HG02623 (cell line): ENCODE data around the gene ABCC1.
"Not testable (repeated sequence)": the region's sequence is repeated elsewhere in the genome, so short reads cannot be mapped to it uniquely, and the experiment has no call there.

Source experiments
- ATAC-seq: cut with Tn5 transposase; IDR thresholded peaks from one replicate; pipeline ENCODE4 v1.9.1; 2021; ENCODE audit warnings: moderate library complexity; ENCODE audit not compliant: unreplicated experiment

The ABCC1 gene

GRCh38 chr16:15966836-15967546 lies 17.6 kb downstream of the ABCC1 start:
- no peak for ATAC-seq

DNA sequence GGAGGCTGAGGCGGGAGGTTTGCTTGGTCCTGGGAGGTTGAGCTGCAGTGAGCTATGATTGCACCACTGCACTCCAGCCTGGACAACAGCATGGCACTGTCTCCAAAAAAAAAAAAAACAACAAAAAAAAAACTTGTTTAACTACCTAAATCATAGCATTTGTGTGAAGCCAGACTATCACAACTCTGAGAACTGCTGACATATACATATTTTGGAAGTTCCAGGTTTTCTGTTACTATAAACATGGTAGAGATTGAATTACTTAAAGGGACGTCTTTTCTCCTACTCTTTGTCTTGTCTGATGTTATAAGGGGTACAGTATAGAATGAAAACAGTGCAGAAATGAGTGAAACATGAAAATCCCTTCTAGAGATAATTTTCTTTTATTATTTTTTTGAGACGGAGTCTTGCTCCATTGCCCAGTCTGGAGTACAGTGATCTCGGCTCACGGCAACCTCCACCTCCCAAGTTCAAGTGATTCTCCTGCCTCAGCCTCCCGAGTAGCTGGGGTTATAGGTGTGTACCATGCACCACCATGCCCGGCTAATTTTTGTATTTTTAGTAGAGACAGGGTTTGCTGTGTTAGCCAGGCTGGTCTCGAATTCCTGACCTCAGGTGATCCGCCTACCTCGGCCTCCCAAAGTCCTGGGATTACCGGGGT lies 18.4 kb downstream of the ABCC1 start:
- ATAC-seq = no peak

- ATAC-seq = no peak
Observed at GRCh38 chr16:15970202-15970601, 20.8 kb downstream of the ABCC1 start.

DNA sequence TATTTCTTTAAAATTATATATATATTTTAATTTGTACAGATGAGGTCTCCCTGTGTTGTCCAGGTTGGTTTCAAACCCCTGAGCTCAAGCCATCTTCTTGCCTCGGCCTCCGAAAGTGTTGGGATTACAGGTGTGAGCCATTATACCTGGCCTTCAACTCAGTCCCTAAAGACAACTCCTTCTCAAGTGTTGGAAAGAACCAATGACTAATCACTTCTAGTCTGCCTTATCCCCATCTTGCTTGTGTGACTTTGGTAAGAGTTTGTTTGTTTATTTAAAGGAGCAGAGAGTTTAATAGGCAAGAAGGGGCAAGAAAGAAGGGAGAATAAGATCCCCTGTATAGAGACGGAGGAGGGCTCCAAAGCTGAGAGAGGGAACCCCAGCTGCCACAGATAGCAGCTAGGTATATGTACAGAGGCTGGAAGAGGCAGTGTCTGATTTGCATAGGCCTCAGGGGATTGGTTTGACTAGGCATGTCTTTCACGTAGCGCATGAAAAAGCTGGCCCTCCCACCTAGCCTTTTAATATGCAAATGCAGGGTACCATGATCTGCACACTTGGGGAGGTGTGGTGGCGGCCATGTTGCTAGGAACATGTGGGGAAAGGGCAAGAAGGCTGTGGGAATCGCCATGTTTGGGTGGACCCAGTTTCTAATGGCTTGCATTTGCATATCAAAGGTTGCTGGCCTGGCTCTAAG lies 21.5 kb downstream of the ABCC1 start:
- ATAC-seq = no peak

DNA sequence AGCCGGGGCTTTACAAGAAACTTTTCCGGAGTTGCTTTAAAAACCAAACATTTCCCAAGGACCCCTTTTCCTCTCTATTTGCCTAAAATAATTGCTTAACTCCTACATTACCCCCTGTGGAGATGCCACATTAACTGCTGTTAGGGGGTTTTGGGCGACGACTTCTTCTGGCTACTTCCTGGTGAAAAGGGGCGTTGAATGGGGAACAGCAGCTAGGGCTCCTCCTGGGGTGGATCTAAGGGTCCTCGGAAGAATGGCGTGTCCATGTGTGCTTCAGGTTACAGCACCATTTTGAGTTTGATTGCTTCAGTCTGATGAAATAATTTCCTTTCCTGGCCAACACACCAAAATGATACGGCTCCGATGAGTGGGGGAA lies 22.0 kb downstream of the ABCC1 start:
- no peak for ATAC-seq

DNA sequence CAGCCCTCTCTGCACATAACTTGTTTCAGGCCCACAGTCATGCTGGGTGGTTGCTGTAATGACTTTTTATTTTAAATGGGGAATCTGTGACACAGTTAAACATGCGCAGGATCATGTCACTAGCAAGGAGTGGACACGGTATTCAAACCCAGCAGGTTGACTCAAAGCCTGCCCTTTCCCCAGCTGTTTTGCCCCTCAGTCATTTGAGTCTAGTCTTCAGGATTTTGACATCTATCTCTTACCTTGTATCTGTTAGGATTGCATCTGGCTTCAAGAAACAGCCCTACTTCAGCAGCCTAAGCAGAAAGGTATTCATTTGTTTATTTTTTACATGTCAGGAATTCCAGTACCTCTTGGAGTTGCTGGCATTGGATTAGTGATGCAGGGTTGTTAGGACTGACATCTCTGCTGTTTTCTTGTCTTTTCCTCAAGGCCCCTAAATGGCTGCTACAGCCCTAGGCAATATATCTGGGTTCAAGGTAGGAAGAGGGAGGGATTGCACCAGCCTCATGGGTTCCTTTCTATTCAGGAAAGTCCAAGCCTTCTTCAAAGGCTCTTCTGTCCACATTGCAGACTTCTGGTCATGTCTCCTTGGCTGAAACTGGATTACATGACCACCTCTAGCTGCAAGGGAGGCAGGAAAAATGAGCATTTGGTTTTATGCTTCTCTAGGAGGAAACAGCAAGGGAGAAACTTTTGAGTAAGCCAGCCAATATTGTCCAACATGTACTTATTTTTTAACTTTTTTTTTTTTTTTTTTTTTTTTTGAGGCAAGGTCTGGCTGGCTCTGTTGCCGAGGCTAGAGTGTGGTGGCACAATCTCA lies 22.8 kb downstream of the ABCC1 start:
- ATAC-seq = no peak

- ATAC-seq = no peak
Observed at GRCh38 chr16:15973421-15973820, 24.0 kb downstream of the ABCC1 start.

DNA sequence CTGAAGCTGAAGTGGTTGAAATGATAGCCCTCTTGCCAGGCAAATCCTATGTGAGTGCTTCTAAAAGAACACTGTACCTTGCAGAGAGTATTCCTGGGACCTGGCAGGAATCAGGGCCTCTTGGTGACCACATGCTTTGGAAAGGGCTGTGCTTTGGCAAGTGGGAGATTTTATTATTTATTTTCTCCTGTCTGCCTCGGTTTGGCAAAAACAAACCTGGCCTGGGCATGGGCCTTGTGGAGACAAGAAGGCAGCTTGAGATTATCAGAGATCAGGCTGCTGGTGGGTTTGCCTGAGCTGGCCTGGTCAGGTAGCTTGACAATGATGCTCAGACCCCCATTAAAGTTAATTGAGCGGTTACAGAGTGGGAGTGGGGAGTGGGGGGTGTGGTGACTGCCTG lies 24.6 kb downstream of the ABCC1 start:
- ATAC-seq = no peak

- ATAC-seq = no peak
Observed at GRCh38 chr16:15975172-15975571, 25.8 kb downstream of the ABCC1 start.

DNA sequence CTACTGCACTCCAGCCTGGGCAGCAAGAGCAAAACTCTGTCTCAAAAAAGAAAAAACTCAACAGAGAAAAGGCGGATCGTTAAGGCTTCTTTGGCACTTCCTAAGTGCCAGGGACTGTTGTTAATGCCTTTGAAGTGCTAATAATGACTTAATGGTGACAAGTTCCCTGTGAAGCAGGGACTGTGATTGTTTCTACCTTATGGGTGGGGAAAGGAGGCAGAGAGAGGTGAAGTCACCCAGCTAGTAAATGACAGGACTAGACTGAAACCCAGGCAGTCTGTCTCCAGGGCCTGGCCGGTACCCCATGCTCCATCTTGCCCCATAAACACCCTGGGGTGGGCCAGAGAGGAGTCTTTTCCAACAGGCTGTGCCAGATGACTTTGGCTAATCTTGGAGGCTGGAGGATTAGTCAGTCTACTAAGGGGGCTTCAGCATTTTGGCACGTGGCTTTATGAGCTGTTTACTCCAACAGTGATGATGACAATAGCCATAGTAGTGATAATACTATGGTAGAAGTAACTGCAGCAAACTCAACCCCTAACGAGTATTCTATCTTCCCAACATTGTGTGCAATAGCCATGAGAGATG lies 26.9 kb downstream of the ABCC1 start:
- no peak for ATAC-seq

GRCh38 chr16:15976929-15977637 lies 27.7 kb downstream of the ABCC1 start:
- ATAC-seq = no peak

DNA sequence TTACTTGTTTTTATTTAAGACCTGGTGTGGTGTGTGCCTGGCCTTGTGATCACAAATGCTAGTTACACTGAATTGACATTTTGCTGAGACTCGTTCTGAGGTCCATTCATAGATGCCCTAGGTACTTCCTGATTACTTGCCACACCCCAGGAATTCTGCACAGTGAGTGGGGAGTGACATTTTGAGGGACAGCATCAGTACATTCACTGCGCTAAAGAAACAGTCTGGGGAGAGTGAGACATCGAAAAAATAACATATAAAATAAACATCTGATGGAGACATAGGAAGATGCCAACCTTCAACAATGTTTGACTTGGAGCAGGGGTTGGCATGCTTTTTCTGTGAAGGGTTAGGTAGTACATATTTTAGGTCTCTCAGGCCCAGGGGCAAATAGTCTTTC lies 30.4 kb downstream of the ABCC1 start:
- ATAC-seq = no peak

DNA sequence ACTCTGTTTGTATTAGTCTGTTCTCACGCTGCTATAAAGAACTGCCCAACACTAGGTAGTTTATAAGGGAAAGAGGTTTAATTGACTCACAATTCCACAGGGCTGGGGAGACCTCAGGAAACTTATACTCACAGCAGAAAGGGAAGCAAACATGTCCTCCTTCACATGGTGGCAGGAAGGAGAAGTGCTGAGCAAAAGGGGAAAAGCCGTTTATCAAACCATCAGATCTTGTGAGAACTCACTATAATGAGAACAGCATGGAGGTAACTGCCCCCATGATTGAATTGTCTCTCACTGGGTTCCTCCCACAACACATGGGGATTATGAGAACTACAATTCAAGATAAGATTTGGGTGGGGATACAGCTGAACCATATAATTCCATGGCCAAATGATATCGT lies 30.9 kb downstream of the ABCC1 start:
- no peak for ATAC-seq

DNA sequence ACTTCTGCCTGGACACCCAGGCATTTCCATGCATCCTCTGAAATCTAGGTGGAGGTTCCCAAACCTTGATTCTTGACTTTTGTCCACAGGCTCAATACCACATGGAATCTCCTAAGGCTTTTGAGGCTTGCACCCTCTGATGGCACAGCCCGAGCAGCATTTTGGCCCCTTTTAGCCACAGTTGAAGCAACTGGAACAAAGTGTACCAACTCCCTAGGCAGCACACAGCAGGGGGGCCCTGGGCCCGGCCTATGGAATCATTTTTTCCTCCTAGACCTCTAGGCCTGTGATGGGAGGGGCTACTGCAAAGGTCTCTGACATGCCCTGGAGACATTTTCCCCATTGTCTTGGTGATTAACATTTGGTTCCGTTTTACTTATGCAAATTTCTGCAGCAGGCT lies 32.0 kb downstream of the ABCC1 start:
- ATAC-seq = no peak

GRCh38 chr16:15982194-15982915 lies 32.9 kb downstream of the ABCC1 start:
- ATAC-seq = not testable (repeated sequence)

DNA sequence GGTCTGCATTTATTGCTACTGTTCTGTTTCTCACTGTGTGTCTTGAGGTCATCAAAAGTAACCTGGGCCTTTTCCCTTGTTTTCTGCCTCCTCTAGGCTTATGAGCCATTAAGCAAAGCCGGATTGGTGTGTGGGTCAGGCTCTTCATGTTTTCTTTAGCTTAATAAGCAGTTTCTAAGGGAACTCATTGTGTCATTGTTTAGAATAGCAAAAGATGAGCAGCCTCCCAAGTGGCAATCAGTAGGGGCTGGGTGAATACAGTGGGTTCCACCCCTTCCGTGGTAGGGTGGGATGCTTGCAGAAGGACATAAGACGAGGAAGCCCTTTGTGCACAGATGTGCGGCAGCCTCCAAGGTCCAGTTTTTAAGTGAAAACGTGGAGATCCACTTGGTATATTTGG lies 34.5 kb downstream of the ABCC1 start:
- ATAC-seq = no peak

DNA sequence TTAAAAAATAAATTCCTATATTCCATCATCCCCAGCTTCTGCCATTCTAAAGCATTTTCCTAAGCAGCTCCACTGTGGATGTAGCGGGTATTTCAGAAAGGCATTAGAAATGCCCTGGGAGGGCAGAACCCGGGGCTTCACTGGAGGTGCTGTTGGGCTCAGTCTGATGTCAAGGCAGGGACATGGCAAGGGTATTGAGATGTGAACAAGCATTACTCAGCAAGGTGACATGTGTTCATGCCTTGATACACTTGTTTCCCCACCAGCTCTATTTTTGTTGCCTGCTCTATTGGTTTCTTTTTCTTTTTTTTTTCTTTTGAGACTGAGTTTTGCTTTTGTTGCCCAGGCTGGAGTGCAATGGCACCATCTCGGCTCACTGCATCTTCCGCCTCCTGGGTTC lies 35.7 kb downstream of the ABCC1 start:
- ATAC-seq = no peak

- no peak for ATAC-seq
Observed at GRCh38 chr16:15986261-15986660, 36.8 kb downstream of the ABCC1 start.

DNA sequence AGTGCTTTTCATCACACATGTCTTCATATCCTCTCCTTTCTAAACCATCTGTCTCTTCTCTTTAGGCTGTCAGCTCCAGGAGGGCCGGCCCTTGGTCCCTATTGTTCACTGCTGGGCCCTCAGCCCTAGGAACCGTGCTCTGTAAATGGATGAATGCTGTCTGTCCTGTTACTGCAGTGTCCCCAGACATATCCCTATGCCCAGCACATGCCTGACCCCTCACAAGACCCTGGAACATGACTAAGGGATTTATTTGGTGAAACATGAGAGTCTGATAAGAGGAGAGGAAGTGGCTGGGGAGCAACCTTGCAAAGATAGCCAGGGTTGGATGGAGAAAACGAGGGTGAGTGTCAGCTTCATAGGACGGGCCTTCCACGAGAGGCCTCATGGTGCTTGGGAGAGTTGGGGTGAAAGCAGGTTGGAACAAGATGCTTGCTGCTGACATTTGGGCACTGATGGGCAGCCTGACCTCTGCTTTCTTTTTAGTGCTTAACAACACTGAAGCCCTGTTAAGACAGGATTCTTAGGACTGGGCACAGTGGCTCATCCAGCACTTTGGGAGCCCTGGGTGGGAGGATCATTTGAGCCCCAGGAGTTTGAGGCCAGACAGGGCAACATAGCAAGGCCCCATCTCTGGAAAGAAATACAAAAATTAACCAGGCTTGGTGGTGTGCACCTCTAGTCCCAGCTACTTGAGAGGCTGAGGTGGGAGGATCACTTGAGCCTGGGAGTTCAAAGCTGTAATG lies 39.0 kb downstream of the ABCC1 start:
- ATAC-seq = no peak
